ENCODE results near the gene MMP24. TPM values are rescaled to one million over a fixed set of nuclear protein-coding genes. Genes with fewer than 3 reads are reported as not detected.

Gene MMP24
- total and polyA plus RNA-seq, 4 donors, result 0.09 to 0.75 (median 0.42) TPM

DNA sequence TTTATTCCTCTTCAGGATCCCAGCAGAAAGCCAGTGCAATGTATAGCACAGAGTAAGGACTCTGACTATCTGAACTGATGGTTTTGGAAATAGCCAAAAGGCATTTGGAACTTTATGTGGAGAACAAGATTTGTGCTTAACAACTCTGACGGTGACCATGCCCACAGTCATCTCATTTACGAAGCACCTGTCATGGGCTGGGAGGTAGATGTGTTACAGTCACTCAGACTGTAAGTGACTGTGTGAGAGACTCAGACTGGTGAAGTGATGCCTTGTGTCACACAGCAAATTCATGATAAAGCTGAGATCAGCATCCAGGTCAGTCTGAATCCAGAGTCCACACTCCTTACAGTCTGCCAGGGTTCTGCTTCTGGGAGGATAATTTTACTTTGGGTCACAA, 89.6 kb downstream of the MMP24 start:
- WGBS, result 94% methylated on average over 2 of the region's 2 CpGs
- TF ChIP-seq SP1 (IDR thresholded peaks at IDR 0.05) (no peak), FOXA1 (IDR thresholded peaks at IDR 0.05) (no peak), RXRA (IDR thresholded peaks at IDR 0.05) (no peak), FOXA2 (IDR thresholded peaks at IDR 0.05) (no peak), TAF1 (conservative IDR thresholded peaks at IDR 0.05) (no peak)
- no peak for DNase-seq (ENCODE audit: low spot score)

DNA sequence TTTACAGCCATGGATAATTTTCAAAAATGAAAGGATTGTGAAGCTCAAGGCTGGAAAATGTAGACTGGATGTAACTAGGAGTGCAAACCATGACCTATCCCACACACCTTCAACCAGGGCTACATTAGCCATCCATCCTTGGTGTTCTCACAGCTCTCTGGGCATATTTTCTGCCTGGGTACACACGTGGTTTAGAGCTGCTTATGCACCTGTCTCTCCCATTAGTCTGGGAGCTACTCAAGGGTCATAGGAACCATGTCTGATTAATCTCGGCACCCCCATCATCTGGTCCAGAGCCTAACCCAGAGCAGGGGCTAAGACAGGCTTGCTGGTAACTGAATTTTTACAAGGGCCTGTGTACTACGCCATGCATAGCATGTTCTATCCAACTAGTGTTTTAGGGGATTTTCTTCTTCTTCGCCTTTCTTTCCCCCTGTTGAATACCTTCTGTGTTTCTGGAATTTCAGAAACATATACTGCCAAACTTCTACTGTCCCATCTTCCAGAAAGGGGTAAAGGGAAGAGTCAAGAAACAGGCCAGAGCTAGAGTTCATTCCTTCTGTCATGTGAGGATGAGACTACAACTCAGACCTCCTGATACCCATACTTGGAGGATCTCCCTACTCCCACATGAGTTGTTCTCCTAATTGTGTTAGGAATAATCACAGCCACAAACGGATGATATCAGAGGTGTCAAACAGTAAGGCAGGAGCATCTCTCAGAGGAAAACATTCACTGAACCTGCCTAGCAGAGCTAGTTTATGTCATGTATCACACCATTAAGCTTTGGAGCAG, 91.1 kb downstream of the MMP24 start:
- no peaks in the 10 kb centered on the region for H3K27me3 ChIP-seq (ENCODE audit: control insufficient read depth in 4 of 4, insufficient read depth in 4 of 4, low read length in 3 of 4)
- no peak overlapping the region for H3K9ac ChIP-seq (ENCODE audit: low read depth in 1 of 2, low read length in 2 of 2)
- H3K9me3 ChIP-seq (ENCODE audit: control insufficient read depth in 4 of 4, low read length in 3 of 4), result no peaks in the 10 kb centered on the region
- 95% methylated on average over 5 of the region's 5 CpGs for WGBS
- H3K27ac ChIP-seq (ENCODE audit: low read depth in 1 of 2, low read length in 2 of 2), result no peak overlapping the region
- H3K4me1 ChIP-seq (ENCODE audit: control insufficient read depth in 4 of 4, insufficient read depth in 4 of 4, low read length in 3 of 4), result peaks cover 0 to 4% (median 0%) of the 10 kb centered on the region in 4 donors
- H3K4me3 ChIP-seq (ENCODE audit: low read depth in 1 of 3, low read length in 3 of 3), result no peak overlapping the region
- peaks cover 0 to 4% (median 0%) of the 10 kb centered on the region in 4 donors for H3K36me3 ChIP-seq (ENCODE audit: control insufficient read depth in 4 of 4, insufficient read depth in 3 of 4, low read depth in 1 of 4, low read length in 3 of 4)
- TF ChIP-seq, protein P1, sequence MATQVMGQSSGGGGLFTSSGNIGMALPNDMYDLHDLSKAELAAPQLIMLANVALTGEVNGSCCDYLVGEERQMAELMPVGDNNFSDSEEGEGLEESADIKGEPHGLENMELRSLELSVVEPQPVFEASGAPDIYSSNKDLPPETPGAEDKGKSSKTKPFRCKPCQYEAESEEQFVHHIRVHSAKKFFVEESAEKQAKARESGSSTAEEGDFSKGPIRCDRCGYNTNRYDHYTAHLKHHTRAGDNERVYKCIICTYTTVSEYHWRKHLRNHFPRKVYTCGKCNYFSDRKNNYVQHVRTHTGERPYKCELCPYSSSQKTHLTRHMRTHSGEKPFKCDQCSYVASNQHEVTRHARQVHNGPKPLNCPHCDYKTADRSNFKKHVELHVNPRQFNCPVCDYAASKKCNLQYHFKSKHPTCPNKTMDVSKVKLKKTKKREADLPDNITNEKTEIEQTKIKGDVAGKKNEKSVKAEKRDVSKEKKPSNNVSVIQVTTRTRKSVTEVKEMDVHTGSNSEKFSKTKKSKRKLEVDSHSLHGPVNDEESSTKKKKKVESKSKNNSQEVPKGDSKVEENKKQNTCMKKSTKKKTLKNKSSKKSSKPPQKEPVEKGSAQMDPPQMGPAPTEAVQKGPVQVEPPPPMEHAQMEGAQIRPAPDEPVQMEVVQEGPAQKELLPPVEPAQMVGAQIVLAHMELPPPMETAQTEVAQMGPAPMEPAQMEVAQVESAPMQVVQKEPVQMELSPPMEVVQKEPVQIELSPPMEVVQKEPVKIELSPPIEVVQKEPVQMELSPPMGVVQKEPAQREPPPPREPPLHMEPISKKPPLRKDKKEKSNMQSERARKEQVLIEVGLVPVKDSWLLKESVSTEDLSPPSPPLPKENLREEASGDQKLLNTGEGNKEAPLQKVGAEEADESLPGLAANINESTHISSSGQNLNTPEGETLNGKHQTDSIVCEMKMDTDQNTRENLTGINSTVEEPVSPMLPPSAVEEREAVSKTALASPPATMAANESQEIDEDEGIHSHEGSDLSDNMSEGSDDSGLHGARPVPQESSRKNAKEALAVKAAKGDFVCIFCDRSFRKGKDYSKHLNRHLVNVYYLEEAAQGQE (IDR thresholded peaks at IDR 0.05), result no peak
- TF ChIP-seq, protein P2, sequence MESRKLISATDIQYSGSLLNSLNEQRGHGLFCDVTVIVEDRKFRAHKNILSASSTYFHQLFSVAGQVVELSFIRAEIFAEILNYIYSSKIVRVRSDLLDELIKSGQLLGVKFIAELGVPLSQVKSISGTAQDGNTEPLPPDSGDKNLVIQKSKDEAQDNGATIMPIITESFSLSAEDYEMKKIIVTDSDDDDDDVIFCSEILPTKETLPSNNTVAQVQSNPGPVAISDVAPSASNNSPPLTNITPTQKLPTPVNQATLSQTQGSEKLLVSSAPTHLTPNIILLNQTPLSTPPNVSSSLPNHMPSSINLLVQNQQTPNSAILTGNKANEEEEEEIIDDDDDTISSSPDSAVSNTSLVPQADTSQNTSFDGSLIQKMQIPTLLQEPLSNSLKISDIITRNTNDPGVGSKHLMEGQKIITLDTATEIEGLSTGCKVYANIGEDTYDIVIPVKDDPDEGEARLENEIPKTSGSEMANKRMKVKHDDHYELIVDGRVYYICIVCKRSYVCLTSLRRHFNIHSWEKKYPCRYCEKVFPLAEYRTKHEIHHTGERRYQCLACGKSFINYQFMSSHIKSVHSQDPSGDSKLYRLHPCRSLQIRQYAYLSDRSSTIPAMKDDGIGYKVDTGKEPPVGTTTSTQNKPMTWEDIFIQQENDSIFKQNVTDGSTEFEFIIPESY (IDR thresholded peaks at IDR 0.05), result no peak
- TF ChIP-seq YY1 (IDR thresholded peaks at IDR 0.05) (no peak), HNF4A (conservative IDR thresholded peaks at IDR 0.05) (no peak), GABPA (IDR thresholded peaks at IDR 0.05 in 1 of 2, conservative IDR thresholded peaks at IDR 0.05 in 1 of 2) (no peak), TAF1 (conservative IDR thresholded peaks at IDR 0.05) (no peak), RAD21 (IDR thresholded peaks at IDR 0.05) (no peak), FOXA2 (IDR thresholded peaks at IDR 0.05) (no peak), EGR1 (IDR thresholded peaks at IDR 0.05; ENCODE audit: low read depth in 2 of 2) (no peak), SP1 (IDR thresholded peaks at IDR 0.05) (no peak), FOXA1 (IDR thresholded peaks at IDR 0.05) (no peak), NR2F2 (IDR thresholded peaks at IDR 0.05) (no peak), RXRA (IDR thresholded peaks at IDR 0.05) (no peak), HNF4G (IDR thresholded peaks at IDR 0.05) (no peak), JUND (IDR thresholded peaks at IDR 0.05) (no peak)
- TF ChIP-seq, protein P3, sequence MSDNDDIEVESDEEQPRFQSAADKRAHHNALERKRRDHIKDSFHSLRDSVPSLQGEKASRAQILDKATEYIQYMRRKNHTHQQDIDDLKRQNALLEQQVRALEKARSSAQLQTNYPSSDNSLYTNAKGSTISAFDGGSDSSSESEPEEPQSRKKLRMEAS (IDR thresholded peaks at IDR 0.05), result no peak
- TF ChIP-seq, protein P4, sequence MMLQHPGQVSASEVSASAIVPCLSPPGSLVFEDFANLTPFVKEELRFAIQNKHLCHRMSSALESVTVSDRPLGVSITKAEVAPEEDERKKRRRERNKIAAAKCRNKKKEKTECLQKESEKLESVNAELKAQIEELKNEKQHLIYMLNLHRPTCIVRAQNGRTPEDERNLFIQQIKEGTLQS (IDR thresholded peaks at IDR 0.05), result no peak
- DNase-seq (ENCODE audit: low spot score), result no peak

More for the DNA sequence above, 89.6 kb downstream of the MMP24 start:
- no peaks in the 10 kb centered on the region for H3K9me3 ChIP-seq (ENCODE audit: control insufficient read depth in 4 of 4, low read length in 3 of 4)
- no peak overlapping the region for H3K27ac ChIP-seq (ENCODE audit: low read depth in 1 of 2, low read length in 2 of 2)
- H3K27me3 ChIP-seq (ENCODE audit: control insufficient read depth in 4 of 4, insufficient read depth in 4 of 4, low read length in 3 of 4), result no peaks in the 10 kb centered on the region
- H3K4me1 ChIP-seq (ENCODE audit: control insufficient read depth in 4 of 4, insufficient read depth in 4 of 4, low read length in 3 of 4), result peaks cover 0 to 6% (median 0%) of the 10 kb centered on the region in 4 donors
- H3K4me3 ChIP-seq (ENCODE audit: low read depth in 1 of 3, low read length in 3 of 3), result no peak overlapping the region
- H3K36me3 ChIP-seq (ENCODE audit: control insufficient read depth in 4 of 4, insufficient read depth in 3 of 4, low read depth in 1 of 4, low read length in 3 of 4), result peaks cover 0 to 4% (median 0%) of the 10 kb centered on the region in 4 donors
- no peak overlapping the region for H3K9ac ChIP-seq (ENCODE audit: low read depth in 1 of 2, low read length in 2 of 2)

All from liver (tissue), 9 donors.